GM18526 (cell line): ENCODE measurements around the gene GOLGA7B.

Experiments
- POLR2A ChIP-seq: IDR thresholded peaks from 3 replicates; pipeline ENCODE4 v1.6.1; 2011; ENCODE audit not compliant: insufficient read length; ENCODE audit errors: extremely low read depth

Gene GOLGA7B

DNA sequence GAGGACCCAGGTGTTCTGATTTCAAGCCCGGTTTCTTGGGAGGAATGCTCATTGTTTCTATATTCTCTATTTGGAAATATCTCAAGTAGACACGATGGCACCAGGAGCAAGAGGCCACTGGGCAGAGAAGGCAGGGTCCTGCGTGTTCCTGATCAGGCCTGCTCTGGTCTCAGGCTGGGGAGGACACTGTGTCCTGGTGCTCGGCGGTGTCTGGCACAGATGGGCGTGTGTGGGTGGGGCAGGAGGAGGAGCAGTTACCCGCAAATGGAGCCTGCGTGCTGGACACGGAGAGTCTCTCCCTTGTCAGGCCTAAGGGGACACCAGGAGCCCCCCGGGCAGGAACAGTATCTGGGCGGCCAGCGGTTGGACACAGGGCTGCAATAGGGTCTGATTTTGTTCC, 25.9 kb upstream of the GOLGA7B start:
- TF ChIP-seq POLR2A = no peak

- TF ChIP-seq POLR2A = no peak
Observed at GRCh38 chr10:97825020-97825760, 24.5 kb upstream of the GOLGA7B start.

- TF ChIP-seq POLR2A = no peak
Observed at GRCh38 chr10:97826892-97827291, 22.8 kb upstream of the GOLGA7B start.

GRCh38 chr10:97827702-97828291, 21.8 kb upstream of the GOLGA7B start:
- TF ChIP-seq POLR2A = no peak

DNA sequence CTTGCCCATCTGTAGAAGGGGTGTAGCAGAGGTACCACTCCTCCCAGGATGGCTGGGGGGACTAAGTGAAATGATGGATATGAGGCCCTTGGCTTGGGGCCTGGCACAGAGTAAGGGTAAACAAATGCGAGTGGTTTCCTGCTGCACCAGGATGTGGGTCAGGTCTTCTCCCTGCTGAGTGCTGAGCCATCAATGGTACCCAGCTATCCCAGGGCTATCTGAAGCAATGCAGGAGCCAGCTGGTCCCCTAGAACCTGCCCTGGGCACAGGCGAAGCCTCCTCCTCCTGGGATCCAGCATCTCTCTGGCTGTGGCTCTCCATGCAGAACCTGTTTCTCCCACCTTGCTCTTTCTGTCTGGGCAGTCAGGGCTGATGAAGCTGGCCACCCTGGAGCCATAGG, 20.9 kb upstream of the GOLGA7B start:
- TF ChIP-seq POLR2A = no peak

GRCh38 chr10:97830064-97830463, 19.6 kb upstream of the GOLGA7B start:
- no peak for TF ChIP-seq POLR2A

DNA sequence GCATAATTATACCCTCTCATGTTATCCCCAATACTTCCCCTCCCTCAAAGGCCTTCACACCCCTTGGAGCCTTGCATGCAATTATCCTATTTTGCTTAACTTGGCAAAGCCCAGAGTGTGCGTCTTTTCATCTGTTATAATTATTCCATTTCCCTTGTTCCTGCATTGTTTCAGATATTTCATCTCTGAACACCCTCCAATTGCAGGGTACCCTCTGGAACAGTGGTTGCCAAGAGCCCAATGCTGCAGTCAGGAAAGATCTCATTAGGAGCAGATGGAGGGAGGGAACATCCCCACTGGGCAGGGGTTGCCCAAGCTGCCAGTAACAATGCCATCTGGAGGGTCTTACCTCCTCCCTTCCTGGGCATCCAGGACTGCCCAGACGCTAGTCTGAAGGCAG, 18.4 kb upstream of the GOLGA7B start:
- TF ChIP-seq POLR2A = no peak

DNA sequence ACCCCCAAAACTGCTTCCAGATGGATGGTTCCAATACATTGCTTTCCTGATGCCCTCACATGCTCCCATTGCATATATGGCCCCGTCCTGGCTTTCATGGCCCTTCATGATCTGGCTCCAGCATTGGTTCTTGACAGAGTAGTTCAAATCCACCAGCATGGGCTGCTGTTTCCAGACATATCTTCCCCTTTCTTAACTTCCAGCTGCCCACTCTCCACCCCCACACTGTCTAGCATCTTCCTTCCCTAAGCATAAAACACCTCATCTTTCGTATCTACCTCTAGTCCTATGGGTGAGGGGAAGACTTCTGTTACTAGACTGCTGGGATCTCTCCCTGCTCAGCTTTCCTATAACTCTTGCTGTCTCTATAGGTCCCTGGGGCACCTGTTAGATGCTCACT, 13.2 kb upstream of the GOLGA7B start:
- no peak for TF ChIP-seq POLR2A

GRCh38 chr10:97838091-97838490, 11.6 kb upstream of the GOLGA7B start:
- TF ChIP-seq POLR2A = no peak

DNA sequence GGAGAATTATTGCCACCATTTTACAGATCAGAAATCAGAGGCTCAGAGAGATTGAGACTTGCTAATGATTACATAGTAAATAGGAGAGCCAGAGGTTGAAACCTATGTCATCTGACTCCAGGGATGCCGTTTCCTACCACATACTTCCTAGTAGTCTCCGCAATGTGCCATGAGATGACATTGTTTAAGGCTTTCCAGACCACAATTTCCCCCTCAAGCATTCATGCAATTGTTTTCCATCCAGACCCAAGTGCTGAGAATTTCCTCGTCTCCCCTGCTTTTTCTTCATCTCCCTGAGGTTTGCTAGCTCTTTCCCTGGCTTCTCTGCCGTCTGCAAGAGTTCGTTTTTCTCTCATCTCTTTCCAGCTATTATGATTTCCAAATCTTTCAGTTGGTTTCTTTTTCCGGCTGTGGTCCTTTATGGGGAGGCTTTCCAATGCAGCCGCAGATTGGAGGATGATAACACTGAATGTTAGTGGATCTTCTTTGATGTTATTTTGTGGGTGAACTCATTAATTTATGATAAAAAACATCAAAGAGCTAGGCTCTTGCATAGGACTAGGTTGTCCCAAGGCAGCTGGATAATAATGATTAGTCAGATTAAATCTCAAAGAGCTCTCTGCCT, 6.9 kb upstream of the GOLGA7B start:
- no peak for TF ChIP-seq POLR2A

DNA sequence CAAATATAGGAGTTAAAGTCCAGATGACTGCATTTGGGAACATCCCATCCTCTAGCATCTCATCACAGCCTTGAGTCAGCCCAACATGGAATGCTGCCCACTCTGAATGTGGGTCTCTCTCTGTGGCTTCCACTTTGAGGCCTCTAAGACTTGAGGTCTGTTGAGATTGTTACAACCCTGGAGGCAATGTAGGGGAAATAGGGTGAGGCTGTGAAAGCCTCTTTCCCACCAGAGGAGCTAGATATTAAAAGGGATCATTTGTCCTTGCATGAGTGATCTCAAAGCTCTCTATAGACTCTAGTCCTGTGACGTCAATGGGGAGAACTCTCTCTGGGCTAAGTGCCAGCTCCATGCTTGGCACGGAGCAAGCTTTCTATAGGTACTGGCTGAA, 6.4 kb upstream of the GOLGA7B start:
- TF ChIP-seq POLR2A = no peak

DNA sequence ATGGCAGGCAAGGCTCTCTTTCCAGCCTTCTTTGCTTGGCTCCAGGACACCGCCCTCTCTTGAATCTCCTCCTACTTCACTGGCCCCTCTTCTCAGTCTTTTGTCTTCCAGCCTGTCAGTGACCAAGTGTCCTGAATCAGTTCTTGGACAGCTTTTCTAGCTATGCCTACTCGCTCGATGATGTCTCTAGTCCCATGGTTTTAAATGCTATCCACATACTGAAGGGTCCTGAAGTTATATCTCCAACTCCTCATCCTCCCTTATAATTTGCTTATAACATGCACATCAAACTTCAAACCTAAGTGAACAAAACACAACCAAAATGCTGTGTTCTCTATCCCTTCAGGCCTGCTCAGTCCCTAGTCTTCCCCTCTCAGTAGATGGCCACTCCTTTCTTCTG, 5.0 kb upstream of the GOLGA7B start:
- TF ChIP-seq POLR2A = no peak

DNA sequence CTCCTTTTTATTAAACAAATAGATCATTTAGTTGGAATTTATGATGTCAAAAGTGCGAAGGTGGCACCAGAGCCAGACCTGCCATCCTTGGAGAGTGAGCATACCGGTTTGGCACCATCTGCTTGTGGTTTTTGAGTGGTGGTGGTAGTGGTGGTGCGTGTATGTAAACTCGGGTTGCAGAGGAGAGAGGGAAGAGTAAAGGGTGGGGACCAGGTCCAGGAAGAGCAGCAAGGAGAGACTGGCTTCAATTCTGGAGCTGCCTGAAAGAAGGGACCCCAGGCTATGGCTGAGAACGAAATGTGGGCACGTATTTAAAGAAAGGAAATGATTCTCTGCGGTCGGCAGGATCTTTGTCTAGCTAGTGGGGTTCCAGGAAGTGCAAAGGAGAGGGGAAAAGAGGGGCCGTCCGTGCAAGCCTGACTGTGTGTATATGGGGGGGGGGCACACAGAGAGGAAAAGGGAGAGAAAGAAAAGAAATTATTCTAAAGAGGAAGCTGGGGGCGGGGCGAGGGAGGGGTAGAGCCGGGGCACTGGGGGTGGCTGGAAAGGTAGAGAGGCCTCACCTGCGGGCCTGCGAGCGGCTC, 448 bp upstream of the GOLGA7B start:
- TF ChIP-seq POLR2A = no peak

GRCh38 chr10:97850446-97850845, 803 bp downstream of the GOLGA7B start:
- no peak for TF ChIP-seq POLR2A

DNA sequence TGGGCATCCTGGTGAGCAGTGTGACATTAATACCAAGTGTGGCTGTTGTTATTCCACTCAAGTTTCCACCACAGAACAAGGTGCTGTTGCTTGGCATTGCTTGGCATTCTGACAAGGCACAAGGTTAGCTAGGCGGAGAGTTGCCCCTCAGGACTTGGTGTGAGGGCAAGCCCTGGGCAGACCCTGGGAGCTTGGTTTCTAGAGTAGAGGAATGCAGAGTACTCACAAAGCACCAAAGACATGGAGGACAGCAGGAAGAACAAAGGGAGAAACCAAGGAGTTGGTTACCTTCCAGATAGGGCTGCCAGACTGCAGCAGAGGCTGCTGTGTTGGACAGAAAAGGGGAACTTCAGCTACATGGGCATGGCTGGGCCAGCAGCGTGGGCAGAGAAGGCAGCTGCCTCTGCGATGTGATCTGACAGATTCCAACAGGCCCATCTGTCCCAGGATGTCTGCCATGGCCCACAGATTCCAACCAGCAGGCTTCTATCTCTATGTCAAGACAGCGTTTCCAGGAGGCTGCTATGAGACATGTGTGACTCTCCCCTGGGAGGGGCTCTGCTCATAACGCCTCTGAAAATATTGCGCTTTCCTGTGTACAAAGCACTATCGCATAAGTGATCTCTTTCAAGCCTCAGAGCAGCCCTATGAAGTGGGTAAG, 1.8 kb downstream of the GOLGA7B start:
- no peak for TF ChIP-seq POLR2A

DNA sequence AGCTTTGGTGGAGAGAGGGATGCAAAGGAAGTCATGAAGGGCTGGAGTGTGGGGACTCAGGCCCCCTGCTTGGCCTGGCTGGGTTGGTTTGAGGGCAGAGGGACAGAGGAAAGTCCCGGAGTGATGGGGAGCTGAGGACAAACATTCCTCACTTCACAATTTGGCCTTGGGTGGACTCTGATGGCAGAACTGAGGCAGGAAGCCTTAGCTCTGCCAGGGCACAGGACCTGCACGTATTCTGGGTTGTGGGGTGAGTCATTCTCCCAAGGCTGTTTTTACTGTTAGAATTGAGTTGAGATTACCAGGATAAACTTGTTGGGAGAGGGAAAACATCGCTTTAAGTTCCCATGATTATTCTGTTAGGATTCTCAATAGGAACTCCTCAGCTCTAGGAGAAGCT, 2.6 kb downstream of the GOLGA7B start:
- TF ChIP-seq POLR2A = no peak
